Kidney glomerular epithelial cell (primary cell): Measurements from ENCODE around the gene RHOC.

Experiments
- DNase-seq: peaks from one replicate; lab custom pipeline; 2025; lab: John Stamatoyannopoulos, UW

RHOC gene

DNA sequence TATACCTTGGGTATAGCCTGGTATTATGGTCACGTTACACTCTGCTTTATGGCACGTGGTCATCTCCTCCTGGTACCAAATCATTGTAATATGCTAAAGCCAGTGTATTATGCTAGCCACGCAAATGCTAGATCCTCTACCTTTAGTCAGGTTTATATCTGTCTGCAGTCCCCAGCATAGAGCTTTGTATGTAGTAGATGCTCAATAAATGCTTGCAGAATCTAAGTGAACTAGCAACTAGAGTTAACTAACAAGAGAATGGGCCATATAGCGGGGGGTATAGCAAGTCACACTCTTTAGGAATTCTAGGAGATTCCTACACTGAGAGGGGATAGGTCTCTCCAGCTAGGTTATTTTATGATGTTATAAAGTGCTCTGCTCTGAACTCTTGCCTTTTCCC lies 29.4 kb downstream of the RHOC start:
- DNase-seq = no peak

DNA sequence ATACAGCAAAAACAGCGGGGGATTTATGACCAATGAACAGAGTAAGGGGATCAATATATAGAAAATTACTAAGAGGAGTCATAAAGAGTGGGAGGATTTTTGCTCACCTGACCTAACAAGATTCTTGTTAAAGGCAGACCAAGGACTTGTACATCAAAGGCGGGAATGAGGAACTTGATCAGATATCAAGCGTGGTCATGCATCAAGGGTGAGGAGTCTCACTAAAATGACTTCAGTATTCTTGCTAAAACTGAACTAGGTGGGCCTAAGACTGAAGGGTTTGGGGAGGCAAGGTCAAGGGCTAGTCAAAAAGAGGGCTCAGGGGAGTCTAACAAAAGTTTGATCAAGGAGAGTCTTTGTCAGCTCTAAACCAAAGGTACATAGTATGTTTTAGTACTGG lies 30.4 kb downstream of the RHOC start:
- no peak for DNase-seq

DNA sequence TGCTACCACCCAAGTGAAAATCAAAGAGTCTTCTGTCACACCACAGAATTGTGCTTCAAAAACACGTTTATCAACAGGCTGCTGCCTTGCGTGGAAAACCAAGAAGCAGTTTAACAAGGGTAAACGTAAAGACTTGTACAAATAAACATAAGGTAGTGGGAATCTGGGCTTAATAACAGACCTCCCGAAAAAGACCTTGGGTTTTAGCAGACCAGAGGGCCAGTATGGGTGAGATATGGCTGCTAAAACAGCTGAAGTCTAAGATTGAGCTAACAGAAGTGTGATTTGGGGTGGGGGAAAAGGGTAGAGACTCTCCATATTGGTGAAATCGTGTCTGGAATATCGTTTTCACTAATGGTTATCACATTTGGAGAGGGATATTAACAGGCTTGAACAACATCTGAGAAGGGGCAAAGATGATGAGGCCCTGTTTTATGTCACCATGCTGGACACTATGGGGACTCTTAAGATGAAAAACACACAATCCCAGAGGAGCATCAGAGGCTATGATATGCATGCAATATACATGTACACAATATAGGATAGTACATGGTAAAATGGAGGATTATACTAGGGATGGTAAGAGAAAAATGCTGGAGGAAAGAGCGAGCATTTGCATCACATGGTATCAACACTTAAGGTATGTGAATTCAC lies 31.1 kb downstream of the RHOC start:
- DNase-seq = no peak

DNA sequence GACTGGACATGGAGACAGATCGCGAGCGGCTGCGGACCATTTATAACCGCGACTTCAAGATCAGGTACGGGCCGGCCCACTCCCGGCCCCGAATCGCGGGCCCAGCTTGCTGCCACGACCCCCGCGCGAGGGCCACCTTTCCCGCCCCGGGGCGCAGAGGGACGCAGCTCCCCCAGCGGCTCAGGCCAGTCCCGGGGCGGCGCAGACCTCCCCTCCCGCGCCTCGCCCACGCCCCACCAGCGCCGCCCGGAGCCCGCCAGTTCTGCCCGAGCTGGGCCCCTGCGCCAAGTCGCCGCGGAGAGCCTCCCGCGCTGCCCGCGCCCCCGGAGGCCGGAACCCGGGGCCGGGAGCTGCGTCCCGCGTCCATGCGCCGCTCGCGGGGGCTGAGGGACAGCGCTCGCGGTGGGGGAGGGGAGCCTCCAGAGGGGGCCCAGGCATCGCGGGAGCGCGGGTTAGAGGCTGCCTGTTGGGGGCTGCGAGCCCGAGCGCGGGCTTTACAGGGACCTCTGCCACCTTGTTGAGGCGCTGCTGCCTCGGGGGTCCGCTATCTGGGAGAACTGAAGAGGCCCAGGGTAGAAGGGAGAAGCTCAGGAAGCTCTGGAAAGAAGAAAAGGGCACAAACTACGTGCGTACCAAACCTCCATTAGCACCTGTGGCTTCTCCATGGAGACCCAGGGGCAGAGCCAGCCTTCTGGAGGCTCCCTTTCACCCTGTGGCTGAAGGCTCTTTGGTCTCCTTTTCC lies 31.8 kb downstream of the RHOC start:
- DNase-seq = no peak

DNA sequence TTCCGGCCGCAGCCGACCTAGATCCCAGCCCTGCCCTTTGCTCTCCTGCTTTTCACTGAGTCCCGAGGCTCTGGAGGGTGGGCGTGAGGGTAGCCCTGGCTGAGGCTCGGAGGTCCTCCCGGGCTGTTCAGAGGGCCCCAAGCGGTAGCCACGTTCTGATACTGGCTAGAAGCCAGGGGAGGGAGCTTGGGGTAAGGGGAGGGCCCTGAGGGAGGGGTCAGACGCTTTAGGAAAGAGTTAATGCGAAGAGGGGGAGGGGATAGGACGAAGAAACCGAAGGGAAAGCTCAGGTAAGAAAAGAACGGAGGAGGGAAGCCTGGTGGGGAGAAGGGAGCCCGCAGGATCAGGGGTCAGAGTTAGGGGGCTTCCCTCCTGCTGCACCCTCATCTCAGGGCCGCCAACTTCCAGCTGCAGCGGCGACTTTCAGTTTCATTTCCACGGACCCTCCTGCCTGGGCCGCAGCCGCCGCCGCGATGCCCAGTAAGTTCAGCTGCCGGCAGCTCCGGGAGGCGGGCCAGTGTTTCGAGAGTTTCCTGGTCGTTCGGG lies 32.4 kb downstream of the RHOC start, which contains the start of gene MOV10:
Gene MOV10 (plus strand): TSS at position 220 of the 546 bp plus-strand sequence. CDS start 254 bp downstream, at position 474.
- DNase-seq = peak; percentile 70

DNA sequence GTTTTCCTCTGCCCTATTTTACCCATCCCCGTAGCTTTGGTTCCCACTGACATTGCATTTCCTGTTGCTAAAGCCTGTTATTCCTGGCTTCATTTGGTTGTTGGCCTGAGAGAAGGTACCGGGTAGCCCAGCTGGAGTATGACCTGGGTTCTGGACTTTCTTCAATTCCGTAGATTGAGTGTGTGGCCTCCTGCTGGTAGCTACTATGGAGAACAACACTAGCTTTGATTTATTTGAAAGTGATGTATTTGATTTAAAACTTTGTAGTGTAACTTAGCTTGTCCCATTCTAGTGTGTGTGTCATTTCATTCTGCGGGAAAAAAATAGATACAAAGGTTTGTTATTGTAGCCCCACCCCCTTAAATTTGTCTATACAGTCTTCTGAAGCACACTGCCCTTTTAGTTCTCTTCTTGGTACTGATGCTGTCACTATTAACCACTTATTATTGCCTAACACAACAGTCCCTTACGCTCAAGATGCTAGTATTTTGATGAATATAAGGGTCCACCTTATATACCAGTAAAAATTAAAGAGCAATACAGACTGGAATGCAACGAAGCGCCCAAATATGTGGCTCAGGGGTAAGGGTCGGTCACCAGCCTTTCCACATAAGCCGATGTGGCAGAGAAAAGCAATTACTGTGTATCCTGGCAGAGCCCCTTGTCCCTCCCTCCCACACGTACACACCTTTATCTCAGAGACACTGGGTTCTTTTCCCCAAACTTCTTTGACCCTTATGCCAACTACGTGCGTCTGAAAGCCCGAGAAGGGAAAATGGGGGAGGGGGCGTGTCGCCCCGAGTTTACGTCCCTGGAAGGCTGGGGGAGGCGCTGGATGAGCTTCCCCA lies 33.1 kb downstream of the RHOC start:
- peak; percentile 58 for DNase-seq

DNA sequence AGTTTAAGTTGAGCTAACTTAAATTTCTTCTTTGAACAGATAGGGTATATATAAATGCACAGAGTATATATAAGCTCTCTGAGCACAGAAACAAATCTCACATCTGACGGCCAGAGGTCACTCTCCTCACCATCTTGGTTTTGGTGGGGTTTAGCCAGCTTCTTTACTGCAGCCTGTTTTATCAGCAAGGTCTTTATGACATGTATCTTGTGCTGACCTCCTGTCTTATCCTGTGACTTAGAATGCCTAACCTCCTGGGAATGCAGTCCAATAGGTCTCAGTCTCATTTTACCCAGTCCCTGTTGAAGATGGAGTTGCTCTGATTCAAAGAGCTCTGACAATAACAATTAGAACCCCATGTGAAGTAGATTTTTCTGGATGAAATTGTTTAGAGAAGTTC lies 34.1 kb downstream of the RHOC start:
- DNase-seq = no peak

DNA sequence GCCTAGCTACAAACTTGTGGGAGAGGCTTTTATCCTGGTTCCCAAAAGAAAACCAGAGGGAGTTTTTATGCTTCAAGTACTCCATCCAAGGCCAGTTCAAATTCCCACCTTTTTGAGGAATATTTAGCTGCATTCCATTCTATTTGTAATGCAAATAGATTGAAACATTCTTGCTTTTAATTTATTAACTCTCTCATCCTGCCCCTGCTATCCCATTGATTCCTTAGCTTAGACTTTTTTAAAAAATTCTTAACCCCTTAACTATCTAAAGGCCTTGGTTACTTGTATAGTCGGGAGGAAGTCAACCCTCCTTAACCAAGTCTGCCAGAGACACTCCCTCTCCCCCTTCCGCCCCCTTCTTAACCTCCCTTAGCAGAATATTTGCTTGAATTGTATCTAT lies 34.9 kb downstream of the RHOC start:
- no peak for DNase-seq

DNA sequence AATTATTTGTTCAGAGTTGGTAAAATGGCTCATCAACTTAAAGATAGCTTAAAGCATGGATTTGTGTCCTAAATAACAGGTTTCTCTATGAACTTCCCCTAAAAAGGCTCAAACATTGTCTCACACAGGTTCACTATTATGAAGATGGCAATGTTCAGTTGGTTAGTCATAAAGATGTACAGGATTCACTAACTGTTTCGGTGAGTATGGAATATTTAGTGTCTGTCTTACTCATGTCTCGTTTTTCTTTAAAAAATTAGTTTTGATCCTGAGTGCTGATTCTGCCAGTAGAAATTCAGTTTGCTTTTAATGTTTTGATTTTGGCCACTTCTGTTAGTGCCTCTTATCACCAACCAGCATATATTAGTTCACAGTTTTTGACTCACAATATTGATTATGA lies 40.0 kb downstream of the RHOC start:
- DNase-seq = no peak

DNA sequence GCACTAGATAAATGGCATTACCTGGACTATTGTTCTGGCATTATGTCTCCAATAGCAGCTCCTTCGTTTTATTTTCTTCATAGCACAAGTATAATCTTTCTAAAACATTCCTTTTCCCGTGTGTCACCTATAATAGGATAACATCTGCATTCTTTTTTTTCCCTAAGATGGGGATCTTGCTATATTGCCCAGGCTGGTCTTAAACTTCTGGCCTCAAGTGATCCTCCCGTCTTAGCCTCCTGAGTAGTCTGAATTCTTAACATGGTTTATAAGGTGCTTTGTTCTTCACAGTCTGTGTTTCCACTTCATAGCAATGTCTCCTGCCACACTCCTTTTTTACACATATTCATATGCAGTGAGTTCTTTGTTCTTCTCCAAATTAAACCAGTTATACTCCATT lies 41.1 kb downstream of the RHOC start:
- no peak for DNase-seq

DNA sequence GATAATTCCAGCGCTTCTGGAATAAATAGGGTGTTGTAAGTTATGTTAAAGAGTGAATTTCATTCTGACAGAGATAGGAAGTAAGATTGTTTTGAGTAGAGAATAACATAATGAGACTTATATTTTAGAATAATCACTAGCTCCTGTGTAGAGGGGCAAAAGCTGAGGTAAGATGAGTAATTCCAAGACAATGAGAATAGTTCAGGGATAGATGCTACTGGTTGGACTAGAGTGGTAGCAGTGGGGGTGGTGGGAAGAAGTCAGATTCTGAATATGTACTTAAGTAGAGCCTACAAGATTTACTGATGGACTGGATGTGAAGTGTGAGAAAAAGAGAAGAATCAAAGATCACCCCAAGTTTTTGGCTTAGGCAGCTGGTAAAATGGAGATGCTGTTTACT lies 55.7 kb downstream of the RHOC start:
- no peak for DNase-seq
